HL-60 (cell line): ENCODE measurements around the gene CIDEC.

Source experiments
- DNase-seq, 2 experiments: peaks; one replicate each; pipeline ENCODE4 v3.0.0-alpha.2; 2010 to 2020; ENCODE audit warnings: low read depth in 1 of 2, low spot score in 1 of 2
- H3K27ac ChIP-seq: fragments of 250-450 bp; sonication (Bioruptor Pico); replicated peaks from 2 replicates; pipeline ENCODE4 v1.5.1; 2020; ENCODE audit warnings: mild to moderate bottlenecking, moderate library complexity
- H3K27me3 ChIP-seq: fragments of 250-450 bp; sonication (Bioruptor Pico); 2 replicates; pipeline ENCODE4 v1.5.1; 2021; ENCODE audit warnings: mild to moderate bottlenecking, moderate library complexity; ENCODE audit not compliant: insufficient read depth, poor library complexity, severe bottlenecking
- H3K4me3 ChIP-seq: replicated peaks from 2 replicates; pipeline ENCODE4 v1.5.1; 2011; ENCODE audit warnings: mild to moderate bottlenecking, control low read depth, low read length; ENCODE audit not compliant: insufficient read depth
- CTCF ChIP-seq: IDR thresholded peaks from one replicate; pipeline ENCODE4 v1.5.1; 2011; ENCODE audit warnings: low read length, control low read depth, inconsistent platforms; ENCODE audit not compliant: insufficient read depth
- GABPA ChIP-seq: IDR thresholded peaks from 2 replicates; pipeline ENCODE4 v1.6.1; 2012; ENCODE audit warnings: low read depth
- POLR2AphosphoS5 ChIP-seq: IDR thresholded peaks from 2 replicates; pipeline ENCODE4 v1.6.1; 2012; ENCODE audit warnings: low read depth
- REST ChIP-seq: IDR thresholded peaks from 2 replicates; pipeline ENCODE4 v1.6.1; 2012; ENCODE audit warnings: low read depth; ENCODE audit not compliant: insufficient replicate concordance
- SPI1 ChIP-seq: IDR thresholded peaks from 2 replicates; pipeline ENCODE4 v1.6.1; 2012; ENCODE audit warnings: low read depth, mild to moderate bottlenecking, borderline replicate concordance

Gene CIDEC

GRCh38 chr3:9883706-9884554 lies 3.9 kb upstream of the CIDEC start:
- H3K27ac ChIP-seq = no peak overlapping the region

GRCh38 chr3:9881441-9881840 lies 1.4 kb upstream of the CIDEC start:
- Histone ChIP-seq H3K27me3 (no peaks in the 10 kb centered on the region), H3K27ac (no peak overlapping the region), H3K4me3 (no peak overlapping the region)
- no peak for DNase-seq
- TF ChIP-seq REST = no peak
- TF ChIP-seq CTCF = no peak
- no peak for TF ChIP-seq POLR2AphosphoS5
- no peak for TF ChIP-seq SPI1
- no peak for TF ChIP-seq GABPA

More at GRCh38 chr3:9883706-9884554, 3.9 kb upstream of the CIDEC start:
- Histone ChIP-seq H3K27me3 (no peaks in the 10 kb centered on the region), H3K4me3 (no peak overlapping the region)
- no peak for DNase-seq
- TF ChIP-seq POLR2AphosphoS5 = no peak
- TF ChIP-seq SPI1 = no peak
- no peak for TF ChIP-seq REST
- TF ChIP-seq GABPA = no peak
- no peak for TF ChIP-seq CTCF

GRCh38 chr3:9878700-9879099 lies 1.4 kb downstream of the CIDEC start:
- Histone ChIP-seq H3K27me3 (no peaks in the 10 kb centered on the region), H3K27ac (no peak overlapping the region), H3K4me3 (no peak overlapping the region)
- TF ChIP-seq GABPA (no peak), POLR2AphosphoS5 (no peak), CTCF (no peak), SPI1 (no peak), REST (no peak)
- no peak for DNase-seq
